ENCODE results near the gene BCAS4.

BCAS4 gene

DNA sequence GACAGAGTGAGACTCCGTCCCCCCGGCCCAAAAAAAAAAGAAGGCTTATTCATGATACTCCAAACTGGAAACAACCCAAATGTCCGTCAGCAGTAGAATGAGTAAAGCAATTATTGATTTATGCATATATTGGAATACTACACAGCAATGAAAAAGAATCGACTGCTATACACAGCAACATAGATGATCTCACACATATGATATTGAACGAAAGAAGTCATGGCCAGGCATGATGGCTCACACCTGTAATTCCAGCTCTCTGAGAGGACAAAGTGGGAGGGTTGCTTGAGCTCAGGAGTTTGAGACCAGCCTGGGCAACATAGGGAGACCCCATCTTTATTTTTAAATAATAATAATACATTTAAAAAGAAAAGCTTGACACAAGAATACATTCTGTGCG lies 28.5 kb downstream of the BCAS4 start:
- no peak for DNase-seq (ENCODE audit: low spot score)

DNA sequence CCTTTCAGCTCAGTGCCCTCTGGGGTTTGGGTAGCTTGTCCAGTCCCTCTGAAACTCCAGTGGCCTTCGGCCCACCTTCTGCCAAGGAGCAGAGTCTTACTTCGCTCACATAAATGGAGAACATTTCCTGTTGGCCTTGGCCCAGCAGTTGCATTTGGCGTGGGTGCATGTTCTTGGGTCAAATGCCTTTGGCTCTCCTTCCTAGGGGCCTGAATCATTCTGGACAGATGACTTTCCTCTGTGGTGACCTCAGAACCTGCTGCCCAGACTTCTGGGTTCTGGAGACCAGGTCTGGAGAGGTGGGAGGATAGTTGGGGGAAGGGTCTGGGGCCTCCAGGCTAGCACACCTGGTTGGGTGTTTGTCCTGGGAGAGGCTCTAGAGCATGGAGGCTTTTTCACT lies 29.3 kb downstream of the BCAS4 start:
- DNase-seq (ENCODE audit: low spot score) = no peak

DNA sequence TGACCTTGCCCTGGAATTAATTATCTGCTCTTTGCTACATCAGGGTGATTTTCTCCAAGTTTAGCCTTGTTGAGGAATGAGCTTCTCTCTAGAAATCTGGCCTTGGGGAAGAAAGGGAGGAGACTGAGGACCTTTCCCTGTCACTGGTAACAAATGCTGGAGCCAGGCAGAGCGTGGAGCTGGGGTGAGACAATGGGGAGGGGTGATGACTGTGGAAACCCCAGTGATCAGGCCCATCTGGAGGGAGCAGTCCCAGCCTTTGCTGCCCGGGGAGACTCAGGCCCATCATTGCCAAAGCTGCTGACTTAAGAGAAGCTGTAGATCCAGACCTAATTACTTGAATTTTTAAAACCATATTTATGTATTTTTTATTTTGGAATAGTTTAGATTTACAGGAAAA lies 31.3 kb downstream of the BCAS4 start:
- DNase-seq (ENCODE audit: low spot score) = no peak

DNA sequence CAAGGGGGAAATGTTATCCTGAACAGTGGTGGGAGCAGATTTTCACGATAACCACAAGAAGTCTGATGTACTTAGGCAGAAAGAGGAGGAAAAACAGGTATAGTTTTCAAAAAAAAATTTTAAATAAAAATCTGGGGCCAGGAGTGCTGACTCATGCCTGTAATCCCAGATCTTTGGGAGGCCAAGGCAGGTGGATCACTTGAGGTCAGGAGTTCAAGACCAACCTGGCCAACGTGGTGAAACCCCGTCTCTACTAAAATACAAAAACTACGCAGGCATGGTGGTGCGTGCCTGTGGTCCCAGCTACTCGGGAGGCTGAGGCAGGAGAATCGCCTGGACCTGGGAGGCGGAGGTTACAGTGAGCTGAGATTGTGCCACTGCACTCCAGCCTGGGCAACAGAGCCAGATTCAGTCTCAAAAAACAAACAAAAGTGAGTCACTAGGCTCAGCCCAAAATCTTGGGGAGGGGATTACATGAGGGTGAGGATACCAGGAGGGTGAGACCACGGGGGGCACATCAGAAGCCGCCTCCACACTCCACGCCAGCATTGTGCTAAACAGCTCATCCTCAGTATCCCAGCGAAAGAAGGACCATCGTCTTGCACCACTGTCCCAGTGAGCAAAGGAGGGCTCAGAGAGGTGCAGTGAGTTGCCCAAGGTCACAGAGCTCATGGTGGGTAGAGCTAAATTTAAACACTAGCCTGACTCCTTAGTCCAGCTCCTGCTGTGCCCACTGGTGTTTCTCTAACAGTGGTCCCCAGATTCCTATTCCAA lies 33.7 kb downstream of the BCAS4 start:
- no peak for DNase-seq (ENCODE audit: low spot score)

GRCh38 chr20:50831622-50832021 lies 36.8 kb downstream of the BCAS4 start:
- no peak for DNase-seq (ENCODE audit: low spot score)

DNA sequence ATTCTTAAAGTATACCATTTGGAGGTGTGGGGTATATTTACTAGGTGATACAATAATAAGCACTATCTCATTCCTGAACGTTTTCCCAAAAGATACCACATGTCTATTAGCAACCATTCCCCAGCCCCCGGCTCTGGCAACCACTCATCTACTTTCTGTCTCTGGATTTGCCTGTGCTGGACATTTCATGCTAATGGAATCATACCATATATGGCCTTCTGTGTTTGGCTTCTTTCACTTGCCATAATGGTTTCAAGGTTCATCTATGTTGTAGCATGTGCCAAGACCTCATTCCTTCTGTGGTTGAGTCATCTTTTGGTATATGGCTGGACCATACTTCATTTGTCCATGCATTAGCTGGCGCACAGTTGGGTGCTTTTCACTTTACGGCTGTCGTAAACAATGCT lies 39.7 kb downstream of the BCAS4 start:
- no peak for DNase-seq (ENCODE audit: low spot score)

DNA sequence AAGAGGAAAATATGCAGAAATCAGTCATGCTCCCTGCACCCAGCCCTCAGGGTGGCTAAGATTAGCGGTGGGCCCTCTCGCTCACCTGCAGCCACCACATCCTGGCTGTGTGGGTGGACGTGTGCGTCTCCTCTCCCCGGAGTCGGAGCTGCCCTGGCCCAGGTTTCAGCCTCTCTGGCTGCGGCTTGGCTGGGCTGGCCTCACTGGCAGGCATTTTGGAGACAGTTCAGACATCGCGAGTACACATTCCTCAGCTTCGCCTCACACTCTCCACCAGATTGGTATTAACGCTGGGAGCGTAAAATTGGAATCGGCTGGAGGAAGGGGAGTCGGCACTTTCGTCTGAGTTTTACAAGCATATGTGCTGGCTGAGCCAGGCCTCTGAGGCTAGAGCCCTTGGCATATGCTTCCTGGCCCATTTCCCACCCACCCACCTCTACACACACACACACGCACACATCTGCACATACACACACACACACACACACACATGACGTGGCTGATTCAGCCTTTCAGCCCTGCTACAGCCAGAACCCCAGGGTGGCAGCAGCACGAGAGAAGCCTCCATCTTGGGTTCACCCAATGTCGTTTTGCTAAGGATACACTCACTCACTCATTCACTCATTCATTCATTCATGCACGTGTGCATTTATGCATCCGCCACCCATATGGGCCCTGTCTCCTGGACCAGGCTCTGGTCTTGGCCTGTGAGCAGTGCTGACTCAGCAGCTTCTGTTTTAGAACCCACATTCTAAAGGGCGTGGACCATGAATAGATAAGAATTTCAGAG lies 42.9 kb downstream of the BCAS4 start:
- DNase-seq (ENCODE audit: low spot score) = no peak

DNA sequence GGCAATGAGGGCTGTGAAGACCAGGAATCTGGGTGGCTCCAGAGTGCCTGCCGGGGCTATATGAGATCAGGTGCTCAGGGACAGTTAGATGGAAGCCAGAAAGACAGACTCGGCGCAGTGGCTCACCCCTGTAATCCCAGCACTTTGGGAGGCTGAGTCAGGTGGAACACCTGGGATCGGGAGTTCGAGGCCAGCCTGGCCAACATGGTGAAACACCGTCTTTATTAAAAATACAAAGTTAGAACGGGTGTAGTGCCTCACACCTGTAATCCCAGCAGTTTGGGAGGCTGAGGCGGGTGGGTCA lies 43.4 kb downstream of the BCAS4 start:
- no peak for DNase-seq (ENCODE audit: low spot score)

DNA sequence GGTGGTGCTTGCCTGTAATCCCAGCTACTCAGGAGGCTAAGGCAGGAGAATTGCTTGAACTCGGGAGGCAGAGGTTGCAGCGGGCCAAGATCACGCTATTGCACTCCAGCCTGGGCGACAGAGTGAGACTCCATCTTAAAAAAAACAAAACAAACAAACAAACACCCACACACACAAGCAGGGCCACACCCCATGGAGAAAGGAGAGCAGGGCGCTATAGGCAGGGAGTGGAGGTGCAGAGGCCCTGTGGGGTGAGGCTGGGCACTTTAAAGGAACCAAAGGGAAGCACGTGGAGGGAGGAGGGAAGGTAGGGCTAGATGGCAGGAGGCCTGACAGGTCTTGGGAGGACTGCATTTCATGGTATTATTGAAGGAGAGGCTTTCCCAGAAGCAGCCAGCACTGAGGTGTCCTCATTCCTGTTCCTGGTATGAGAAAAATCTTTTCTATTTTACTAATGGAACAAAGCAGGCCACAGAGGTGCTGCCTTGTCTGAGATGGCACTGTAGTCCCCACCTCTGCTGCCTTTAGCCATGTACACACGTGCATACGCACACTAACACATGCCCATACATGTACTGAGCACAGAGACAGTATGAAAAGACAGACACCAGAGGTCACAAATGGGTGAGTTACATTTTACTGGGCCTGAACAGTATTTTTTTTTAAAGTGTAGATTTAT lies 44.0 kb downstream of the BCAS4 start:
- no peak for DNase-seq (ENCODE audit: low spot score)

DNA sequence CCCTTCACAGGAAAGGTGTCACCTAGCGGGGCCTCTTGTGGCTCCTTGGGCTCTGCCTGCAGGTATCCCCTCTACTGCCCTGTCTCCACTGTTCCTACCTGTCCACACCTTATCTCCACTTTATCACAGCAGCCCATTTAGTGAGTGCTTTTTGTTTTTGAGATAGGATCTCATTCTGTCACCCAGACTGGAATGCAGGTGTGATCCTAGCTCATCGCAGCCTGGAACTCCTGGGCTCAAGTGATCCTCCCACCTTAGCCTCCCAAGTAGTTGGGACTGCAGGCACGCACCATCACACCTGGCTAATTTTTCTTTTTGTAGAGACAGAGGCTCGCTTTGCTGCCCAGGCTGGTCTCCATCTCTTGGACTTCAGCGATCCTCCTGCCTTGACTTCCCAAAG lies 48.0 kb downstream of the BCAS4 start:
- no peak for DNase-seq (ENCODE audit: low spot score)

GRCh38 chr20:50843331-50844276 lies 48.7 kb downstream of the BCAS4 start:
- DNase-seq (ENCODE audit: low spot score) = no peak

GRCh38 chr20:50844430-50845100 lies 49.7 kb downstream of the BCAS4 start:
- no peak for DNase-seq (ENCODE audit: low spot score)

GRCh38 chr20:50845566-50846215 lies 50.8 kb downstream of the BCAS4 start:
- no peak for DNase-seq (ENCODE audit: low spot score)

DNA sequence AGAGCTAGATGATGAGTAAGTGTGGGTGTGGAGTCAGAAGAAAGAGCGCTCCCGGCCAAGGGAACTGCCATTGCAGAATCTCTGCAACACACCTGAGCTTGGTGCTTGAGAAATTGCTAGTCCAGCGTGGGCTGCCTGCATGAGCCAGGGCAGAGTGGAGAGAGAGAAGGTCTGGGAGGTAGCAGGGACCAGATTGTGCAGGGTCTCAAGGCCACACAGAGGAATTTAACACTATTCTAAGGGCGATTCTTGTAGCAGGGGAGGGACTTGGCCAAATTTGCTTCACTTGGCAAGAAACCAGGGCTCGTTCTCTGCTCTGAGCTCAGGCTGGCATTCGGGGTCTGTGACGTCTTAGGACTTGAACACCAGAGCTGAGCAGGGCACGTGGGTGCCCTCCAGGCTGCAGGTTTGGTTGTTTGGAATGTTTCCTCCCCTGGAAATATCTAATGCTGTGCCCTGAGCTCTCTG lies 53.5 kb downstream of the BCAS4 start:
- peak; percentile 20 for DNase-seq (ENCODE audit: low spot score)

DNA sequence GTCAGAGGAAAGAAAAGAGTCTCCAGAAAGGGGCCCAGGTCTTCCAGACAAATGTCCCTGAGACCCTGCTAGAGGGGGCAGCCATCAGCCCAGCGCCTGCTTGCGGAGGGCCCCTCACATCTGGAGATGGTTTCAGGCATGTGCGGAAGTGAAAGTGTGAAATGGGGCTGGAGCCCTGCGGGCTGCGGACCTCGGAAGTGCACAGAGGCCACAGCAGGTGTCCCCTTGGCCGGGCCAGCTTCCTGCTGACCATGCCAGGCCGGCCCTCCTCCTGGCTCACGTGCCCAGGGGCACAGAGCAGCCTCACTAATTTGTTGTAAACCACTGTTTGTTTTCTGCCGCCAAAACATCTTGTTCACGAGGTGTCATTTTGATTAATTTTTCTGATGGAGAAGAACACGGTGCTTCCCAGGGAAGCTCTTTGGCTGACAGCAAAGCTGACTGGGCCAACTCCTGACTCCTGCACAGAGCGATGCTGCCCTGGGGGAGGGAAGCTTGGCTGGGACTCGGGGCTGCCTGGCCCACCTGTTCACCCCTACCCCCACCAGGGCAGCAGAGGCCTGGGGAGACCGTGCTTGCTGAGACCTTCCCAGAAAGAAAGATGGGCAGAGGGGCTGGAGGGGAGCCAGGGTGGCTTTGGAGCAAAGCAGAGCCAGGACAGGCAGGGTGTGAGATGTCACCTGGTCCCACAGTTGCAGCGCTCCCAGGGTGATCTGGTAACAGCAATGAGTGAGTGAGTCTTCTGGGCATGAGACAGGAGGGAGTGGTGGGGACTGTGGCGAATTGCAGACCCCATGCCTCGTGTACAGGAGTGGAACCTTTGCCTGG lies 54.2 kb downstream of the BCAS4 start:
- no peak for DNase-seq (ENCODE audit: low spot score)

- no peak for DNase-seq (ENCODE audit: low spot score)
These were observed 55.9 kb downstream of the BCAS4 start for GRCh38 chr20:50850721-50851286.

DNA sequence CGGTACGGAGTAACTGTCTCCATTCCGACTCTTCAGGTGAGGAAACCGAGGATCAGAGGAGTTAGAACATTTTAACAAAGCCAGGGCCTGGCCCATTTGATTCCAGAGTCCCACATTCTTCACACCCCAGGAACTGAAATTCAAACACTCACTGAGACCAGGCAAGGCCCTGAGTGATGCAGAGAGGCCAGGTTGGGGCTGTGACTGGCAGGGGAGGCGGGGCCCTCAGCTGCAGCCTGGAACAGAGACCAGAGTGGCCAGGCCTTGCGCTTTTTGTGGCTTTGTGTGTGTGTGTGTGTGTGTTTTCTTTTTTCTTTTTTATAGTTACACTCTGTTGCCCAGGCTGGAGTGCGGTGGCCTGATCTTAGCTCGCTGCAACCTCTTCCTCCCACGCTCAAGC lies 57.2 kb downstream of the BCAS4 start:
- no peak for DNase-seq (ENCODE audit: low spot score)

GRCh38 chr20:50854506-50855249 lies 59.8 kb downstream of the BCAS4 start:
- DNase-seq (ENCODE audit: low spot score) = no peak
